DND-41 (cell line): ENCODE results near the gene SMYD4.
A peak's percentile ranks its signal among the peaks of the same experiment; 100 is the strongest.

Experiments
- ATAC-seq: fragments of 200-7000 bp; cut with Tn5 transposase; 3 replicates; pipeline ENCODE4 v1.9.1; 2021; ENCODE audit warnings: low read depth; ENCODE audit not compliant: insufficient read depth
- DNase-seq: peaks from one replicate; pipeline ENCODE4 v3.0.0-alpha.2; 2020
- H2AFZ ChIP-seq: 2 replicates; pipeline ENCODE4 v1.6.0; 2012; ENCODE audit warnings: low read depth, low read length
- H3K27ac ChIP-seq: 2 replicates; pipeline ENCODE4 v1.5.1; 2012; ENCODE audit warnings: low read length, inconsistent platforms
- H3K27me3 ChIP-seq: fragments of 200-600 bp; sonication (generic); 2 replicates; pipeline ENCODE4 v1.6.0; 2012; ENCODE audit warnings: low read length, mild to moderate bottlenecking, inconsistent platforms; ENCODE audit not compliant: insufficient read depth, poor library complexity
- H3K36me3 ChIP-seq: 2 replicates; pipeline ENCODE4 v1.5.1; 2012; ENCODE audit warnings: low read length, inconsistent platforms; ENCODE audit not compliant: insufficient read depth
- H3K4me1 ChIP-seq: 2 replicates; pipeline ENCODE4 v1.5.1; 2012; ENCODE audit warnings: mild to moderate bottlenecking, low read length; ENCODE audit not compliant: insufficient read depth
- H3K4me2 ChIP-seq: 2 replicates; pipeline ENCODE4 v1.6.0; 2012; ENCODE audit warnings: mild to moderate bottlenecking, moderate library complexity, low read length, inconsistent platforms; ENCODE audit not compliant: insufficient read depth
- H3K4me3 ChIP-seq, 2 experiments: fragments of 200-600 bp in 1 of 2; shearing (Covaris generic) in 1 of 2; 2 replicates each; pipeline ENCODE4 v1.5.1; 2012 to 2016; ENCODE audit warnings: inconsistent platforms in 2 of 2, low read length in 2 of 2, mild to moderate bottlenecking in 2 of 2, low read depth in 1 of 2, moderate library complexity in 1 of 2
- H3K79me2 ChIP-seq: 2 replicates; pipeline ENCODE4 v1.6.0; 2012; ENCODE audit warnings: low read length, inconsistent platforms; ENCODE audit not compliant: insufficient read depth
- H3K9ac ChIP-seq: 2 replicates; pipeline ENCODE4 v1.6.0; 2012; ENCODE audit warnings: low read depth, mild to moderate bottlenecking, inconsistent platforms, low read length, moderate library complexity
- H3K9me3 ChIP-seq: 2 replicates; pipeline ENCODE4 v1.5.1; 2012; ENCODE audit warnings: low read length, moderate library complexity, mild to moderate bottlenecking, inconsistent platforms; ENCODE audit not compliant: insufficient read depth, severe bottlenecking
- H4K20me1 ChIP-seq: 2 replicates; pipeline ENCODE4 v1.6.0; 2012; ENCODE audit warnings: low read length; ENCODE audit not compliant: insufficient read depth
- CTCF ChIP-seq: IDR thresholded peaks from 2 replicates; pipeline ENCODE4 v1.5.1; 2012; ENCODE audit warnings: borderline replicate concordance, low read length, moderate library complexity, mild to moderate bottlenecking; ENCODE audit not compliant: poor library complexity, severe bottlenecking; ENCODE audit errors: extremely low read depth
- EZH2 ChIP-seq: IDR thresholded peaks from 3 replicates; pipeline ENCODE4 v1.6.1; 2012; ENCODE audit warnings: borderline replicate concordance, low read depth, mild to moderate bottlenecking, moderate library complexity, low read length, inconsistent platforms; ENCODE audit not compliant: severe bottlenecking

SMYD4 gene

GRCh38 chr17:1873418-1873817, 43.7 kb upstream of the SMYD4 start:
- Histone ChIP-seq H3K4me3 (no peak overlapping the region), H3K79me2 (peaks cover 7% of the 10 kb centered on the region; the same call in 1 of the 2 replicates), H3K9ac (no peak overlapping the region), H3K27ac (no peak overlapping the region), H4K20me1 (peaks cover 6% of the 10 kb centered on the region; the same call in 1 of the 2 replicates), H3K9me3 (no peaks in the 10 kb centered on the region), H2AFZ (no peak overlapping the region), H3K4me1 (peaks cover 47% of the 10 kb centered on the region), H3K4me2 (no peak overlapping the region), H3K27me3 (no peaks in the 10 kb centered on the region), H3K36me3 (peaks cover 75% of the 10 kb centered on the region)
- TF ChIP-seq CTCF (no peak), EZH2 (no peak)
- ATAC-seq = no peak
- no peak for DNase-seq

DNA sequence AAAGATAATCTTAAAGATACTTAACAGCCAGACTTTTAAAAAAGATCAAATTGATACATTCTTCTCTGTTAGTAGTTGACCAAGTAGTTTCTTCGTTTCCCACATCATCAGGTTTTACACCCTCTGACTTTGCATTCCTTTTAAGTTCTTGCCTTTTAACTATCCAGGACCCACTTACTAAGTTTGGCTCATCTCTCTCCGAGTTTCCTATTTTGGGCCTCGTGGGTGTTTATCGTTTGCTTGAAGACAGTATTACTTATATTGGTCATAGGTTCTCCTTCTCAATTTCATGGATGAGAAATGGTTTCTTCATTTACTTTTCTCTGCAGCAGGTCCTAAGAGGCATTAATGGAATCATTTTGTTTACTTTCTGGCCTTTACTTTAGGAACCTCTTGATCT, 43.3 kb upstream of the SMYD4 start:
- Histone ChIP-seq H3K36me3 (peaks cover 74% of the 10 kb centered on the region), H3K4me1 (peaks cover 52% of the 10 kb centered on the region), H2AFZ (no peak overlapping the region), H3K9ac (no peak overlapping the region), H3K79me2 (peaks cover 10% of the 10 kb centered on the region; the same call in 1 of the 2 replicates), H3K4me3 (no peak overlapping the region), H3K27ac (0 out of 2 replicates have a peak overlapping the region, but pooled peaks have one; percentile 23), H4K20me1 (peaks cover 9% of the 10 kb centered on the region; the same call in 1 of the 2 replicates), H3K27me3 (no peaks in the 10 kb centered on the region), H3K4me2 (no peak overlapping the region), H3K9me3 (no peaks in the 10 kb centered on the region)
- DNase-seq (no peak), ATAC-seq (no peak)
- TF ChIP-seq CTCF = no peak
- no peak for TF ChIP-seq EZH2

DNA sequence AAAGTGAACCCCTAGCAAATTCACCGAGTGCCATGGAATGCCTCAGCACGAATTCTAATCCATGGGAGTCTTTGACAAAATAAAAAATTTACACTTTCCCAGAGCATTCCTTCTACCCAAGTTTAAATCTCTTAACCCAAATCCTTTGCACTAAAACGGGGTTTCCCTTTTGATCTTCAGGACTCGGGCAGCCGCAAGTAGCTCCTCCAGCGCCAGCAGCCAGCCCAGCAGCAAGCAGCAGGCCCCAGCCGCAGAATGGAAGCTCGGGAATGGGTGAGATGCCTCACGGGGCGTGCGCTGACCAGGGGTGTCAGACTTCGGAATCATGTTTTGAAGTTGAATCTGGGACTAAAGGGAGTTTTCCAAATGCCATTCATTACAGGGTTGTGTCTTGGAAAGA, 42.6 kb upstream of the SMYD4 start:
- peaks cover 9% of the 10 kb centered on the region; the same call in 1 of the 2 replicates for H4K20me1 ChIP-seq
- no peaks in the 10 kb centered on the region for H3K27me3 ChIP-seq
- no peak overlapping the region for H2AFZ ChIP-seq
- peaks cover 12% of the 10 kb centered on the region; the same call in 1 of the 2 replicates for H3K79me2 ChIP-seq
- peak overlapping the region; percentile 13; the same call in 1 of the 2 replicates for H3K4me2 ChIP-seq
- DNase-seq = no peak
- no peak for ATAC-seq
- H3K36me3 ChIP-seq = peaks cover 71% of the 10 kb centered on the region
- H3K9ac ChIP-seq = peak overlapping the region; percentile 4
- no peak for TF ChIP-seq EZH2
- no peak for TF ChIP-seq CTCF
- H3K9me3 ChIP-seq = no peaks in the 10 kb centered on the region
- H3K27ac ChIP-seq = peak overlapping the region; percentile 65
- no peak overlapping the region for H3K4me3 ChIP-seq
- peaks cover 53% of the 10 kb centered on the region for H3K4me1 ChIP-seq
